NCI-H146 treated with DMSO at 0.1 percent for 48 hours (cell line): ENCODE data around the gene CFAP90.

Source experiments
- DNase-seq: peaks from one replicate; lab custom pipeline; 2025; ENCODE audit not compliant: unreplicated experiment; lab: John Stamatoyannopoulos, UW

The CFAP90 gene, protein sequence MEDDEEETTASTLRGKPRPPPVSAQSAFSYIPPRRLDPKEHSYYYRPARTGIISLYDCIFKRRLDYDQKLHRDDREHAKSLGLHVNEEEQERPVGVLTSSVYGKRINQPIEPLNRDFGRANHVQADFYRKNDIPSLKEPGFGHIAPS

DNA sequence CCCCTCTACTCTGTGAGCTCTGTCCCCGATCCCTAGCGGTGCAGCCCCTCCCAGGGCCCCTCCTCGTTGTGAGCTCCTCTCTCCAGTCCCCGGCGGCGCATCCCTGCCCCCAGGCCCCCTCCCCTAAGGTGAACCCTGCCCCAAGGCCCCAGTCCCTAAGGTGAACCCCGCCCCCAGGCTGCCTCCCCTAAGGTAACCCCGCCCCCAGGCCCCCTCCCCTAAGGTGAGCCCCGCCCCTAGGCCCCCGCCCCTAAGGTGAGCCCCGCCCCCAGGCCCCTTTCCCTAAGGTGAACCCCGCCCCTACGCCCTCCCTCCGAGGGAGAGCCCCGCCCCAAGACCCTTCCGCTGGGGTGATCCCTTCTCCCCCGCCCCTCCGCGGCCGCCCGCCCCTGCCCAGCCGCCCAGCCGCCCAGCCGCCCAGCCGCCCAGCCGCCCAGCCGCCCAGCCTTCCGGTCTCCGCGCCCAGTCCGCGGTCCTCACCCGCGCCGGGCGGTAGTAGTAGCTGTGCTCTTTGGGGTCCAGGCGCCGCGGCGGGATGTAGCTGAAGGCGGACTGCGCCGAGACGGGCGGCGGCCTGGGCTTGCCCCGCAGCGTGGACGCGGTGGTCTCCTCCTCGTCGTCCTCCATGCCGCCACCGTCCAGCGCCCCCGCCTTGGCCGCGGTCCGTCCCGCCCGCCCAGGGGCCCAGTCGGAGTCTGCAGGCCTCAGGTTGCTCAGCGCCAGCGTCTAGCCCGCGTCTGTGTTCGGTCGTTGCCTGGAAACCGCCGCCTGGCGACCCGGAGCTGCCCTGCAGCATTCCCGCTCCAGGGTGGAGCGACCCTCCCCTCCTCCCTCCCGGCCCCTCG, at the start of gene CFAP90:
Gene CFAP90 (minus strand): TSS at position 739 of the 845 bp plus-strand sequence. CDS start 112 bp downstream, at position 627.
- DNase-seq = no peak

DNA sequence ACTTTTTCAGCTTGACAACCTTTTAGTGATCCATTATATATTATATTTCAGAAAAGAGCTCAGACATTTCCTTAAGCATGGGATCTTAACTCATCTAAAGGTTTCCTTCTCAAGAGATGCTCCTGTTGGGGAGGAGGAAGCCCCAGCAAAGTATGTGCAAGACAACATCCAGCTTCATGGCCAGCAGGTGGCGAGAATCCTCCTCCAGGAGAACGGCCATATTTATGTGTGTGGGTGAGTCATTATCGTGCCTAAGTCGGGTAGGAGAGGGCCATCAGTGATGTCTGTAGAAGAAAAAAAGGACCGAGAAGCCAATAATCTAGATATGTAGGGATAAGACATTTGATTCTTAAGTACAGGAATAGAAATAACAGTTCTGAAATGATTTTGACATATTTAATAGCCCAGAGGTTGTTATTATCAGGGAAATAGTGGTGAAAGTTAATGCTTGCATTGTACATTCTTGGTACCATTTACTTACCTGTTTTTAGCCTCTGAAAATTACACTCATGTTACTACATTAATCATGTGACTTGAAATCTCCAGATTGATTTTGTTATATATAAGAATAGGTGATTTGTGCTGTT, 46.2 kb upstream of the CFAP90 start:
- DNase-seq = no peak

DNA sequence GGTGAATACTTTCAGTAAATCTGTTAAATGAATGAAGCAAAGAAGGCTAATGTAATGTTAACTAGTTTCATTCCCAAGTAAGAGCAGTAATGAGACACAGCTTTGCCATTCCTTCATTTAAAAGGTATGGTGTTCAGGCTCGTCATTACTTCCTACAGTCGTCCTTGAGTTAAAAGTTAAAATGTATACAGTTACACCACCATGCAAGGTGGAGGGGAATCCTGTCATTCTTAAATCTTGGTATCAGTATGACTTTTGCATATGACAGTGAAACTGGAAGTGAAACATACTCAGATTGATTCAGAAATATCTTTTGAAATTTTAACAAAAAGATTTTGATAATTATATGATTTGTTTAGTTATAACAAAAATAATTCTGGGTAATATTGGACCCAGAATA, 43.9 kb upstream of the CFAP90 start:
- no peak for DNase-seq

DNA sequence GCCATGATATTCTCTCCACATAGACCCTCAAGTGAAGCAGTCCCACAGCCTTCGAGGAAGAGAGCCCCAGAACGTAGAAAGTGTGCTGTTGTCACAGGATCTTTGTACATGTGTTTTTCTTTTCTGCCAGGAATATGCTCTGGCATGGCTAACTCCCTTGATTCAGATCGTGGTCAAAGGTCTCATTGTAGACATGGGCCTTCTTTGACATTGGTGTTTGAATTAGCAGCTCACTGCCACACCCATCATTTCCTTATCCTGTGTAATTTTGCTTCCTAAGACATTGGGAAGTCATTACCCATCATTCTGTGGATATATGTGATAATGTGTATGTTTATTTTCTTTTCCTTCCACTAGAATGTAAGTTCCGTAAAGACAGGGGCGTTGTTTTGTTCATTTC, 43.5 kb upstream of the CFAP90 start:
- no peak for DNase-seq

DNA sequence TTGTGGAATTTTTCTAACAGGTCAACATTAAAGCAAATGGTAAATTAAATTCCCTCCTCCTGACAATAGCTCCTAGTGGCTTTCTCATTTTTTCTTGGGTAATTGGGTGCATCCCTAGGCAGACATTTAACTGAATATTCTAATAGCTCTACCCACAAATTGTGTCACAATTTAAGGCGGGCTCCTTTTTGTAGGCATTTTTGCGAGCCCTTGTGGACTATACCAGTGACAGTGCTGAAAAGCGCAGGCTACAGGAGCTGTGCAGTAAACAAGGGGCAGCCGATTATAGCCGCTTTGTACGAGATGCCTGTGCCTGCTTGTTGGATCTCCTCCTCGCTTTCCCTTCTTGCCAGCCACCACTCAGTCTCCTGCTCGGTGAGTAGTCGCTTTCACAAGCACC, 38.0 kb upstream of the CFAP90 start:
- no peak for DNase-seq

DNA sequence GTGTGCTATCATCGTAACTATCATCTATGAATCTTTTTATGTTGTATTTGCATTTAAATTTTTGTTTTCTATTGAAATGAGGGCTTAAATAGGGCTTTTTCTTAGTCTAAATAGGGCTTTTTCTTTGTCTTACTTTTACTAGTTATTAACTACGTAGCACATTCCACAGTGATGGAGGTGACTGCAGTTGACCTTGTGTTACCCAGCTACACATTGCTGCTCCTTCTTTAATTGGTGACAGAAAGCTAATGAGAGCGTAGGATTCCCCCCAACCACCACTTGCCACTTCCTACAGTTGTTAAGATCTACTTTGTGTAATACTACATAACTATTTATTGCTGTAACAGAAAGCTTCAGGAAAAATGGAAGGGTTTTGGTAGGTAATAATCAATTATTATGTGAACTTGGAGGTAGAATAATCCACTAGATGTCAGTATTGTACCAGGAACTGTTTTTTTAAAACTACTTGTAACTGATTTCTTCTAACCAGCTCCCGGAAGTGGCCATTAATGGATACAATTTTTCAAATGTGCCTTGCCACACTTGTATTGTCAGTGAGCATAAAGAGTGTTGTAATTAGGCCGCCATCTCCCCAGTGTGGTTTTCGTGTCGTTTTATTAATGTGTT, 36.0 kb upstream of the CFAP90 start:
- DNase-seq = peak; percentile 4

DNA sequence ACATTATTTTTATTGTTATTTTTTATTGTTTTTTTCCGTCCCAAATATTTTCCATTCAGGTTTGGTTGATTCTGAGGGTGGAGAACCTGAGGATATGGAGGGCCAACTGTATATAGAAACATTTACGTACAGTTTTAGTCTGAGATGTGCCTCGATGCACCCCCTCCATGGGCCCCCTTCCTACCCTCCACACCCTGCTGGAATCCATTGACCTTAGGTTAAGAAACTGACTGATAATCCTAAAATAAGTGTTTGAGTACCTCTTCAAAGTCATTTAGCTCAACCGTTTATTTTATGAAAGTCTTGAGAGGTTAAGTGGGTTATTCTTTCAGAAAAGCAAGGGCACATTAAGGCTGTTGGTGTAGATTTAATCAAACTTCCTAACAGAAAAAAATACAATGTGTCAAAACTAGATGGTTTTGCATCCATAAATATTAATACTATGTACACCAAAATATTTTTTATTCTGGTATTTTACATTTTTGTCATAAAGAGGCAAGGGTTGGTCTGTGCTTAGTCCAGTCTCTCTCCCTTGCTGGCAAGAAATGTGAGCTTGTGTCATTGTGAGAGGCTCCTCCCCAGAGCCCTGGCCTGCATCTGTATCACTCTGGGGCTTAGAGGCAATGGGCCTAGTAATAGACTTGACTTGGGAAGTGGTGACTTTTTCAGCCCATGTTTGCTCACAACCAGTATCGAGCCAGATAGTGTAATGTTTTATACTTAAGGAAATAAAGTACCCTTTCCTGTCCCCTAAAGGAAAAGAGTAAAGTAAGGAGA, 33.7 kb upstream of the CFAP90 start:
- DNase-seq = no peak

DNA sequence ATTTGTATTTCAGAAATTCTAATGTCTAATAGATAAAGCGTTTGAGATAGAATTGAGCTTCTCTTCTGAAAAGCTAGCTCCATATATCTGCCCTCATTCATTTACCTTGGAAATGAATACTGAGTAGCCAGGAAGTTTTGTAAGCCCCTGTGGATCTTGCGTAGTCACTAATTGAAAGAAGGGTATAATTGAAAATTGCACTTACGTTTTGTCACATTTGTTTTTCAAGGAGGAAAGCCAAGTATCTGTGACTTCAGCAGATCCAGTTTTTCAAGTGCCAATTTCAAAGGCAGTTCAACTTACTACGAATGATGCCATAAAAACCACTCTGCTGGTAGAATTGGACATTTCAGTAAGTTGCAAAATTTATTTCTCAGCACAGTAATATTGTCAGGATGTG, 32.0 kb upstream of the CFAP90 start:
- no peak for DNase-seq

DNA sequence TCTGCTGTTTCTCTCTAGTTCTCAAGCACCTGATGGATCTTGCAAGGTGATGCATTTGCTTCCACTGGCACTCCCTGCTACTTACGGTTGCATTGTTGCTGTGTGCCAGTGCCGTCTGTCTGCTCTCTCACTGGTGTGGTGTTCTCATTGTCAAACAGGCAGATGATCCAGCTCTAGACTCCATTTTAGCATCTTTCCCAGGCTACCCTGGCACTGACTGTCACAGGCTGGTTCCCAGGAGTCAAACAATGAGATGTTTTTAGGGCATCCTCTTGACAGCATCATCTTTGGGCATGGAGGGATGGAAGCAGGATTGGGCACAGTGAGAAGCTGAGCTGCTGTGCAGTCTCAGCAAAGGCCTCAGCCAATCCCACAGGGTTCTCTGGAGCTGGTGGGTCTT, 30.9 kb upstream of the CFAP90 start:
- no peak for DNase-seq

DNA sequence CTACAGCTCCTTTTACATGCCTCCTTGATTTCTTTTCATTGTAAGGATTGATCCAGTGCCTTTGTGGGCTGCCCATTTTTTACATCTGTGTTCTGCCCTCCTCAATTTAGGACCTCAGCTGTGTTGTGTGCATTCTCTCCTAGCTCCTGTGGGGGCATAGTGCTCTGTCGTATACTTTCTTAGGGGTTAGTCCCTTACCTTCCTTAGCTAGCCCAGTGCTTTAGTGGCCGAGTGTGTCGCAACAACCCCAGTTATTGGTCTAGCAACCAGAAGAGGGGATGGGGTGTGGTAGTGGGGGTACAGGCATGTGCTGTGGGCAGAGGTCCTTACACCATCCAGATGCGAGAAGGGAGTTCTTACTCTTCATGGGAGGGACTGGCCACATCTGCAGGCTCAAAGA, 30.2 kb upstream of the CFAP90 start:
- no peak for DNase-seq

DNA sequence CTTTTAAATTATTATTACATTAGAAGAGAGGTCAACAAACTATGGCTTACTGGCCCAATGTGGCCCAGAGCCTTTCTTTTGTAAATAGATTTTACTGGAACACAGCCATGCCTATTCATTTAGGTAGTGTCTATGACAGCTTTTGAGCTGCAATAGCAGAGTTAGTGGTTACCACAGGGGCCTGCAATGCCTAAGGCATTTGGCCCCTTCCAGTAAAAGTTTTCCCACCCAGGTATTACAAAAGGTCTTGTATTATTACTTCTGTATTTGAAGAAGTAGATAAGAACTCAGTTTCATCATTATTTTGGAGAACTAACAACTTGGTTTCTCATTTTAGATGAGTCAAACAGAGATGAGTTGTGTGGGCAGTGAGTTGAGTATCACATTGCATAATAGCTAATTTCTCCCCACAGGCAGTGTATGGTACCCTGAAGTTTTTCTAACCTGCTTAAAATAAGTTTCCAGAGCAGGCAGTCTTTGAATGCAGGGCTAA, 27.5 kb upstream of the CFAP90 start:
- DNase-seq = no peak

DNA sequence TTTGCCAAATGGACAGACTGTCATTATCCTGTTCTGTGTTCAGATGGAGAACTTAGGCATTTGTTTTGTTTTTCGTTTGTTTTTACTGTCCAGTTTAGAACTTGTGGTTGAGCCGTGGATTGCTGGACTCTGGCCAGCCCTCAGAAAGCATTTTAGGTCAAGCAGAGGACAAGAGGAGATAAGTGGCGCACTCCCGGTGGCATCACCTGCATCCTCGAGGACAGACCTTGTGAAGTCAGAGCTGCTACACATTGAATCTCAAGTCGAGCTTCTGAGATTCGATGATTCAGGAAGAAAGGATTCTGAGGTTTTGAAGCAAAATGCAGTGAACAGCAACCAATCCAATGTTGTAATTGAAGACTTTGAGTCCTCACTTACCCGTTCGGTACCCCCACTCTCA, 26.9 kb upstream of the CFAP90 start:
- no peak for DNase-seq

DNA sequence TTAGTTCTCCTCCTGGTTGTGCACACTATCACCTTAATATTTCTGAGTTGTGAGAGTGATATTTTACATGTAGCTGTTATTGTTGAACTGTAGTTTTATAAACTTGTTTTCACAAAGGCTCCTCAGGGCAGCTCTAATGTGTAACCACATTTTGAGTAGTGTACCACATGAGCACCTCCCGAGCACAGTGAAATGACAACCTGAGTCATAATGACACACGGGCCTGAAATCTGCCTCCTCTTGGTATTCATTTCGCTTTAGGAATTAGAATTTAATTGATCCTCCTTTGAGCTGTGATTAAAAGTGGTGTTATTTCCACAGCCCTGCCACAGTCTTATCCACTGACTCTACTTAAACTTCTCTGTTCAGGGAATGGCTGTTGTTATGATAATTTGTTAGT, 25.9 kb upstream of the CFAP90 start:
- DNase-seq = no peak

DNA sequence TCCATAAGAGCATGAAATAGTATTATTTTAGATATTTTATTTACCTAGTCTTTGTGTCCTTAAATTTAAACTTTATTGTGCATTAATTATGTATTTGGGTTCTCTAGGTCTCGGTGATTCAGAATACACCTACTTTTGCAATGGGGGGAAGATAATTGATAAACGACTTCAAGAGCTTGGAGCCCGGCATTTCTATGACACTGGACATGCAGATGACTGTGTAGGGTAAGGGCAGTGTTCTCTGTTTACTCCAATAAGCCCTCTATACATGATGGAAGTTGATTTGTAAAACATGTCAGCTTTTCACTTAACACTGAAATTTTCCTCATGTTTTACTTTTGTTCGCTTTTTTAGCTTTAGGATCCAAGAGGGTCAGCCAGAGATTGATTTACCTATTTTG, 24.2 kb upstream of the CFAP90 start:
- DNase-seq = no peak

DNA sequence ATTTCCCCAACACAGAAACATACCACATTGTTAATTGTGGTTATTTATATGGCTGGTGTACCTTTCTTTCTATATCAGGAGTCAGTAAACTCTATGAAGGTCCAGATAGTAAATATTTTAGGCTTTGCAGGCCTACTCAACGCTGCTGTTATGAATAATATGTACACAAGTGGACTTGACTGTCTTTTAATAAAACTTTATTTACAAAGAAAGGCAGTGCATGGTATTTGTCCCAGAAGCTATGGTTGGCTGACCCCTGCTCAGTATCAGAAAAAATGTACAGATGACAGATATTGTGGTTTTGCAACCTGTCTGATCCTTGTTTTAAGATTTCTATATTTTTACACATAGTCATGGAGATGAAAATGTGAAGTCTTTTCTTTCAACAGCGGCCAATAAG, 23.7 kb upstream of the CFAP90 start:
- DNase-seq = no peak

DNA sequence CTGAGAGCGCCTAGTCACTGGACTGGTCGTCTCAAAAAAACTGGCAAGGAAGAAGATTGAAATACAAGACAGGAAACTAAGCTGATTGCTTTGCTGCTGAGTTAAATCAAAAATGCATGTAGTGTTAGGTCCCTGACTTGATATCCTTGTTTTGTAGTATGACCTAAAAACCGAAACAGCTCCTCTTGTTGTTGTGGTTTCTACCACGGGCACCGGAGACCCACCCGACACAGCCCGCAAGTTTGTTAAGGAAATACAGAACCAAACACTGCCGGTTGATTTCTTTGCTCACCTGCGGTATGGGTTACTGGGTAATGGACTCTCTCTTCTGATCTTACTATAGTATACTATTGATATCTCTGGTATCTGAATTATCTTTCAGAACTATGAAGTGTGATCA, 22.3 kb upstream of the CFAP90 start:
- DNase-seq = no peak

DNA sequence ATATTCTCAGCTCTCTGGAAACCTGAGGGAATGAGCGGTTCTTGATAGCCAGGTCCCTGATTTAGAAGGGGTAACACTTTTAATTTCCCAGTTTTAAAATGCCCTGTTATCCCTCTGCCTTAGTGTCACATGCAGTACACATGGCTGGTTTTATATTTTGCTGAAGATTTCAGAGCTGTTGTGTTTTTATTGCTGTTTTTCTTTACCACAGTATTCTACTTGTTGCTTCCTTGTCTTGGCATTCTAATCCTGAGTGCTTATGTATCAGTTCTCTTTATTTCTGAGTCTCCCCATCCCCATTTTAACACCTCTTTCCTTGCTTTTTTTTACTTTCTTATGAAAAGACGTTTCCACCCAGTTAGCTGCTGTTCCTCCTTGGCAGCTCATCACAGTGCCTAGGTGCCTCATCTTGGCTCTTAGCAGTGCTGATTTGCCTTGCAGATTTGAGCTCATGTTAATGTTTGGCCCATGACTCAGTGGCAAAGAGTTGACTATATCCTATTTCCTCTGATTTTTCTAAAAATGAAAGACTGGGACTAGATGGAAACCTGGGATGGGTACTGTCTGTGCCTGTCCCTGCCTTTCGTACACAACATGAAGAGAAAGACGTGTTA, 21.7 kb upstream of the CFAP90 start:
- DNase-seq = no peak

DNA sequence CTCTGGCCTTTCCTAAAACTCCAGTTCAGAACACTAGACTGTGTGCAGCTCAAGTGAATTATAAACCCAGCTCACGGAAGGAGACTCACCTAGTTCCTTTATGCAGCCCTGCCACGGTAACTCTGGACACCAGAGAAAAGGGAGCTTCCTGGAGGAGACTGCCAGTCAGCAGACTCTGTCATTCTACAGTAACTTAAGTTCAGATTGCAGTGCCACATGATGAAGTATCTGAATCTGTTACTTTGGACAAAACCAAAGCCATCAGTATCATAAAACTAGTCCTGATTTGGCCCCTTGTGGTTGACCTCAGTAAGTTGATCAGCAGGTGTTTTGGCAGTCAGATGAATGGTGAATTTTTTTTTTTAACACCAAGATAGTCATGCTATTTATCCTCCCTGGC, 20.7 kb upstream of the CFAP90 start:
- DNase-seq = no peak

DNA sequence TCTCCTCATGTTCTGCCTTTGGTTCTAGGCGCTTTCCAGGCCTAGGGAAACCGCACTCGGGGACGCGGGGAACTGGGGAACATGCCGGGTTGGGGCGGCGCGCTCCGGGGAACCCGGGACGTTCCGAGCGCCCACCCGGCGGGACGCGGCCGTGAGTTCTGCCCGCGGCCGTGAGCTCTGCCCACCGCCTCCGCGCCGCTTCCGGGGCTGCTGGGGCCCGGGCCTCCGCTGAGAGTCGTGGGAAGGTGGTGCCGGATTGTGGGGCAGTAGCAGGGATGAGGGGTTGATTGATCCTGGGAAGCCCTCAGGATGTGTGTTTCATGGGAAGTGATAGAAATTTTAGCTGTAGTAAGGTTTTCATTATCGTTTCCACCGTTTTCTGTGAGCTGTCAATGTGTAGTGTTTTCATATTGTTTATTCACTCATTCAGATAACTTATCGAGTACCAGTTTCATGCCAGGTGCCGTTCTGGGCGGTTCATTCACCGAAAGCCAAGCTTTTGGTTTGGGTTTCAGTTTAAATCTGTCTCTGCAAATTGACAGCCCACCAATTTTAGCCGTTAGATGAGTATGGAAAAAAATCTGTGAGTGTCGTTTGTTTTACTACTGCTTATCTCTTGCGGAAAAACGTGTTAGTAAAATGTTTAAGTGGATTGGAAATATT, 18.7 kb upstream of the CFAP90 start:
- DNase-seq = no peak
